Glutamatergic neuron (in vitro differentiated cells): Measurements from ENCODE around the gene CHTF18. TPM values are rescaled to one million over a fixed set of nuclear protein-coding genes. Genes with fewer than 3 reads are reported as not detected.

Experiments
- DNase-seq: peaks from one replicate; pipeline ENCODE4 v3.0.0; 2022
- H3K27ac Mint-ChIP-seq: one replicate; pipeline ENCODE4 v1.8.0; 2020; ENCODE audit warnings: mild to moderate bottlenecking, mixed read lengths, inconsistent platforms; ENCODE audit not compliant: unreplicated experiment
- H3K27me3 Mint-ChIP-seq: one replicate; pipeline ENCODE4 v1.8.0; 2020; ENCODE audit warnings: mild to moderate bottlenecking, moderate library complexity, mixed read lengths, inconsistent platforms; ENCODE audit not compliant: unreplicated experiment
- H3K36me3 Mint-ChIP-seq: one replicate; pipeline ENCODE4 v1.8.0; 2020; ENCODE audit warnings: mild to moderate bottlenecking, mixed read lengths, inconsistent platforms; ENCODE audit not compliant: unreplicated experiment
- H3K4me1 Mint-ChIP-seq: one replicate; pipeline ENCODE4 v1.8.0; 2020; ENCODE audit warnings: mild to moderate bottlenecking, low read depth, mixed read lengths, inconsistent platforms; ENCODE audit not compliant: unreplicated experiment
- H3K4me3 Mint-ChIP-seq: one replicate; pipeline ENCODE4 v1.8.0; 2020; ENCODE audit warnings: mild to moderate bottlenecking, mixed read lengths, inconsistent platforms; ENCODE audit not compliant: unreplicated experiment
- H3K9me3 Mint-ChIP-seq: one replicate; pipeline ENCODE4 v1.8.0; 2020; ENCODE audit warnings: mild to moderate bottlenecking, moderate library complexity, mixed read lengths, inconsistent platforms; ENCODE audit not compliant: unreplicated experiment
- total RNA-seq: library from RNA; stranded (reverse); fragmentation: NEBNext Ultra II Directional; extraction: Animal tissue kit (Norgen Biotek cat#: 25700); gene quantifications from one replicate; pipeline ENCODE4 v1.2.1, GENCODE V29; 2021; ENCODE audit not compliant: unreplicated experiment
- TF ChIP-seq, protein P1 (sequence below): fragments of 200-600 bp; sonication (generic); IDR thresholded peaks from one replicate; pipeline ENCODE4 v1.5.0; 2021; ENCODE audit not compliant: partially characterized antibody, unreplicated experiment

CHTF18 gene
- total RNA-seq, 1 donor from 2014 or later = 49.2 TPM

GRCh38 chr16:794853-795466 is 6.5 kb downstream of the CHTF18 start:
- no peak for DNase-seq
- H3K36me3 Mint-ChIP-seq = no peaks in the 10 kb centered on the region
- peaks cover 5% of the 10 kb centered on the region for H3K9me3 Mint-ChIP-seq
- H3K4me3 Mint-ChIP-seq = no peak overlapping the region
- H3K27ac Mint-ChIP-seq = no peak overlapping the region
- no peaks in the 10 kb centered on the region for H3K4me1 Mint-ChIP-seq
- H3K27me3 Mint-ChIP-seq = peaks cover 5% of the 10 kb centered on the region
- TF ChIP-seq, protein P1, sequence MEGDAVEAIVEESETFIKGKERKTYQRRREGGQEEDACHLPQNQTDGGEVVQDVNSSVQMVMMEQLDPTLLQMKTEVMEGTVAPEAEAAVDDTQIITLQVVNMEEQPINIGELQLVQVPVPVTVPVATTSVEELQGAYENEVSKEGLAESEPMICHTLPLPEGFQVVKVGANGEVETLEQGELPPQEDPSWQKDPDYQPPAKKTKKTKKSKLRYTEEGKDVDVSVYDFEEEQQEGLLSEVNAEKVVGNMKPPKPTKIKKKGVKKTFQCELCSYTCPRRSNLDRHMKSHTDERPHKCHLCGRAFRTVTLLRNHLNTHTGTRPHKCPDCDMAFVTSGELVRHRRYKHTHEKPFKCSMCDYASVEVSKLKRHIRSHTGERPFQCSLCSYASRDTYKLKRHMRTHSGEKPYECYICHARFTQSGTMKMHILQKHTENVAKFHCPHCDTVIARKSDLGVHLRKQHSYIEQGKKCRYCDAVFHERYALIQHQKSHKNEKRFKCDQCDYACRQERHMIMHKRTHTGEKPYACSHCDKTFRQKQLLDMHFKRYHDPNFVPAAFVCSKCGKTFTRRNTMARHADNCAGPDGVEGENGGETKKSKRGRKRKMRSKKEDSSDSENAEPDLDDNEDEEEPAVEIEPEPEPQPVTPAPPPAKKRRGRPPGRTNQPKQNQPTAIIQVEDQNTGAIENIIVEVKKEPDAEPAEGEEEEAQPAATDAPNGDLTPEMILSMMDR = no peak

DNA sequence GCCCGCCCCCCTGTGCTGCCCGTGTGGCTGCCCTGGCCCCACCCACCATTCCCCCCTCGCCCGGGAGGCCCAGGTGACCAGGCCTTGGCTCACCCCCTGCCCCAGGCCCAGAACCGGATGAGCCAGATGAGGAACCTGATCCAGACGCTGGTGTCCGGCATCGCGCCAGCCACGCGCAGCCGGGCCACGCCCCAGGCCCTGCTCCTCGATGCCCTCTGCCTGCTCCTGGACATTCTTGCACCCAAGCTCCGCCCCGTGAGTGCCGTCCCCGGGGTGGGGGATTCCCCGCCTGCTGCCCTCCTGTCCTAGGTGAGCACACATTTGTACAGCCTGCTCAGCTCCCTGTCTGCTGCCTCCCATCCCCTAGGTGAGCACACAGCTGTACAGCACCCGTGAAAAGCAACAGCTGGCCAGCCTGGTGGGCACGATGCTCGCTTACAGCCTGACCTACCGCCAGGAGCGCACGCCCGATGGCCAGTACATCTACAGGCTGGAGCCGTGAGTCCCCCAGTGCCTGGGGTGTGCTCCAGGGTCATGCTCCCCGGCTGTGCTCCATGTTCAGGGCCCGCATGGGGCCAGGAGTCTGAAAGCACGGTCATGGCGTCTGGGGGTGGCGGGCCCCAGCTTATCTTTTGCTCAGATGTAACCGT is 7.3 kb downstream of the CHTF18 start:
- TF ChIP-seq, protein P1 = no peak
- Mint-ChIP-seq H3K27ac (no peak overlapping the region), H3K9me3 (peaks cover 5% of the 10 kb centered on the region), H3K4me1 (no peaks in the 10 kb centered on the region), H3K36me3 (no peaks in the 10 kb centered on the region), H3K27me3 (peaks cover 5% of the 10 kb centered on the region), H3K4me3 (no peak overlapping the region)
- DNase-seq = no peak

- H3K4me3 Mint-ChIP-seq = no peak overlapping the region
- peaks cover 2% of the 10 kb centered on the region for H3K27me3 Mint-ChIP-seq
- TF ChIP-seq, protein P1 = no peak
- H3K36me3 Mint-ChIP-seq = no peaks in the 10 kb centered on the region
- DNase-seq = no peak
- H3K4me1 Mint-ChIP-seq = no peaks in the 10 kb centered on the region
- H3K27ac Mint-ChIP-seq = no peak overlapping the region
- peaks cover 2% of the 10 kb centered on the region for H3K9me3 Mint-ChIP-seq
These were observed 8.1 kb downstream of the CHTF18 start for GRCh38 chr16:796296-797119.

DNA sequence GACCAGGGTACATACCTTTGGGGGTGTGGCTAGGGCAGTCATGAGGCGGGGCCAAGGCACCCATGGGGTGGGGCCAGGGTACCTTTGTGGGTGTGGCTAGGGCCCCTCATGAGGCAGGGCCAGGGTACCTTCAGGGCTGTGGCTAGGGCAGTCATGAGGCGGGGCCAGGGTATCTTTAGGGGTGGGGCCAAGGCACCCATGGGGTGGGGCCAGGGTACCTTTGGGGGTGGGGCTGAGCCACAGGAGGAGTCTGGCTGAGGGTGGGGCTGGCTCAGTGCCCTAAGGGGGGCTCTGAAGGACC is 8.7 kb downstream of the CHTF18 start:
- Mint-ChIP-seq H3K4me3 (no peak overlapping the region), H3K9me3 (no peaks in the 10 kb centered on the region), H3K27ac (no peak overlapping the region), H3K27me3 (no peaks in the 10 kb centered on the region), H3K4me1 (no peaks in the 10 kb centered on the region), H3K36me3 (no peaks in the 10 kb centered on the region)
- TF ChIP-seq, protein P1 = no peak
- no peak for DNase-seq

DNA sequence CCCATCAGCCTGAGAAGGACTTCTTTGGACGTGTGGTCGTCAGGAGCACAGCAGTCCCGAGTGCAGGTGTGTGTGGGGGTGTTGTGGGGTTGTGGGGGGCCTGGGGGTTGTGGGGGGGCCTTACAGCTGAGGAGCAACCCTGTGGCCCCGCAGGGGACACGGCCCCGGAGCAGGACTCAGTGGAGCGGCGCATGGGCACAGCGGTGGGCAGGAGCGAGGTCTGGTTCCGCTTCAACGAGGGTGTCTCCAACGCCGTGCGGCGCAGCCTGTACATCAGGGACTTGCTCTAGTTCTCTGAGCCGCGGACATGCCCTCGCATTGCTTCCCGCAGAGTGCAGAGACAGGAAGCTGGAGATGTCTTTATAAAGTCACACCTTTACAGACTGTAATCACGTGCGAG is 9.3 kb downstream of the CHTF18 start:
- no peaks in the 10 kb centered on the region for H3K27me3 Mint-ChIP-seq
- no peaks in the 10 kb centered on the region for H3K36me3 Mint-ChIP-seq
- no peak for DNase-seq
- H3K9me3 Mint-ChIP-seq = no peaks in the 10 kb centered on the region
- H3K27ac Mint-ChIP-seq = no peak overlapping the region
- no peaks in the 10 kb centered on the region for H3K4me1 Mint-ChIP-seq
- H3K4me3 Mint-ChIP-seq = no peak overlapping the region
- TF ChIP-seq, protein P1 = no peak
